DND-41 (cell line): ENCODE data around the gene DTL.

Source experiments
- EZH2 ChIP-seq: IDR thresholded peaks from 3 replicates; pipeline ENCODE4 v1.6.1; 2012; ENCODE audit warnings: borderline replicate concordance, low read depth, mild to moderate bottlenecking, moderate library complexity, low read length, inconsistent platforms; ENCODE audit not compliant: severe bottlenecking
- TF ChIP-seq, protein P1 (sequence below): IDR thresholded peaks from 2 replicates; pipeline ENCODE4 v1.5.1; 2012; ENCODE audit warnings: borderline replicate concordance, low read length, moderate library complexity, mild to moderate bottlenecking; ENCODE audit not compliant: poor library complexity, severe bottlenecking; ENCODE audit errors: extremely low read depth

- TF ChIP-seq, protein P1, sequence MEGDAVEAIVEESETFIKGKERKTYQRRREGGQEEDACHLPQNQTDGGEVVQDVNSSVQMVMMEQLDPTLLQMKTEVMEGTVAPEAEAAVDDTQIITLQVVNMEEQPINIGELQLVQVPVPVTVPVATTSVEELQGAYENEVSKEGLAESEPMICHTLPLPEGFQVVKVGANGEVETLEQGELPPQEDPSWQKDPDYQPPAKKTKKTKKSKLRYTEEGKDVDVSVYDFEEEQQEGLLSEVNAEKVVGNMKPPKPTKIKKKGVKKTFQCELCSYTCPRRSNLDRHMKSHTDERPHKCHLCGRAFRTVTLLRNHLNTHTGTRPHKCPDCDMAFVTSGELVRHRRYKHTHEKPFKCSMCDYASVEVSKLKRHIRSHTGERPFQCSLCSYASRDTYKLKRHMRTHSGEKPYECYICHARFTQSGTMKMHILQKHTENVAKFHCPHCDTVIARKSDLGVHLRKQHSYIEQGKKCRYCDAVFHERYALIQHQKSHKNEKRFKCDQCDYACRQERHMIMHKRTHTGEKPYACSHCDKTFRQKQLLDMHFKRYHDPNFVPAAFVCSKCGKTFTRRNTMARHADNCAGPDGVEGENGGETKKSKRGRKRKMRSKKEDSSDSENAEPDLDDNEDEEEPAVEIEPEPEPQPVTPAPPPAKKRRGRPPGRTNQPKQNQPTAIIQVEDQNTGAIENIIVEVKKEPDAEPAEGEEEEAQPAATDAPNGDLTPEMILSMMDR = peak; percentile 75
- no peak for TF ChIP-seq EZH2
These were observed 27.4 kb downstream of the DTL start for GRCh38 chr1:212062832-212063438.
